Measurements from ENCODE around the gene C1QTNF2.

DNA sequence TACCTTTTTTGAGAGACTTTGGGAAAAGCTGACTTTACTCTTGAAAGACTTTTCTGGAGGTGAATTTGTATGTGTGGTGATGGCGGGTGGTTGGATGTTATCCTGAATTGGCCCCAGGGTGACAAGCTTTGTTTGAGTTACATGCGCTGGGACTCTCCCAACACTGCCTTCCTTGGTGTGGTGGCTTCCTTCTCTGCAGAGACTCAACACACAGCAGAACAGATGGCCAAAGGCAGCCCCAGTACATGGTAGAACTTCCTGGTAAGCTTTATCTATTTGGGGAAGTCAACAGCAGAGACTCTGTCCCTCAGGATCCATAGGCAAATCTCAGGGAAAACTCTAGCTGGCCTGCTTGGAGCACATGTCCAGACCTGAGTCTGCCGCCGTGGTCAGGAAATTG, 18.1 kb downstream of the C1QTNF2 start:
- TF ChIP-seq CTCF (IDR thresholded peaks at IDR 0.05) (no peak), POLR2A (IDR thresholded peaks at IDR 0.05) (no peak), EP300 (IDR thresholded peaks at IDR 0.05) (no peak), POLR2AphosphoS5 (IDR thresholded peaks at IDR 0.05) (no peak)

Measured in upper lobe of left lung (tissue), 4 donors.